ENCODE results near the gene CARMIL3.
"Not testable (repeated sequence)": the region's sequence is repeated elsewhere in the genome, so short reads cannot be mapped to it uniquely, and the experiment has no call there.

The CARMIL3 gene

DNA sequence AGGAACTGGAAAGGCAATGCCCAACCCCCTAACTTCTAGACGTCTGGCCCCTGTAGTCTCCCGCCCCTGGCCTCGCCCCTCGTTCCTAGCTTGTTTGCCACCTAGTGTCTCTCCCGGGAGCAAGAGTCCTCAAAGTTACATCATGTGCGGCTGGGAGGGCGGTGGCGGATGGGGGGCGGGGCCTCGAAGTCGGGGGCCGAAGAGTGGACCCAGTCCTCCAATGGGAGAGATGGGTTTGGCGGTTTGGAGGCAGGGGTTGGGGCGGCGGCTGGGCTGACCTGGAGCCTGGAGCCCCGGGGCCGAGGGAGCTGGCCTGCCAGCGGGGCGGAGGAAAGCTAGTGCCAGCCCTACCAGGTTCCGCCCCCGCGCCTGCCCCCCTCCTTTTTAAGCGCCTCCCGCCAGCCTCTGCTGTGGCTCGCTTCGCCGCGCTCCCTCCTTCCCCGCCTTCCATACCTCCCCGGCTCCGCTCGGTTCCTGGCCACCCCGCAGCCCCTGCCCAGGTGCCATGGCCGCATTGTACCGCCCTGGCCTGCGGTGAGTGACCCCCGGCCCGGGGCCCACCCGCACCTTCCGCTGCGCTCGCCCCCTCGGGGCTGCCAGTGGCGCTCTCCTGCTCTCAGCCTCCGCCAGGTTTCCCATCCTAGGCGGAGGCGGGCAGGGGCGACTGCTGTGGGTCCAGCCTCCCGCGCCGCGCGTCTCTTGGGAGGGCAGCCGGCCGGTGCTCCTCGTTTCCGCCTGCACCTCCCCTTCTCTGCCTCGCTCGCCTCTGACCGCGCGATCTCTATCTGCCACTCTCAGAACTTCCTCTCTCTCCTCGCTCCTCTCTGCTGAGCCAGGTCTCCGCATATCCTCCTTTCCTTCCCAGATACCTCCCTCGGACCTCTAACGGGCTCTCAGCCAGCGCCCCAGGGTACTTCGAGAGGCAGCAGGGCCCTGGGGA lies 42.4 kb downstream of the CARMIL3 start, which contains the start of gene PCK2:
PCK2 (plus strand) TSS at position 411 of the 940 bp plus-strand sequence; CDS start at position 506, 95 bp downstream.
- DNase-seq (ENCODE audit: low spot score) = peak; percentile 86

DNA sequence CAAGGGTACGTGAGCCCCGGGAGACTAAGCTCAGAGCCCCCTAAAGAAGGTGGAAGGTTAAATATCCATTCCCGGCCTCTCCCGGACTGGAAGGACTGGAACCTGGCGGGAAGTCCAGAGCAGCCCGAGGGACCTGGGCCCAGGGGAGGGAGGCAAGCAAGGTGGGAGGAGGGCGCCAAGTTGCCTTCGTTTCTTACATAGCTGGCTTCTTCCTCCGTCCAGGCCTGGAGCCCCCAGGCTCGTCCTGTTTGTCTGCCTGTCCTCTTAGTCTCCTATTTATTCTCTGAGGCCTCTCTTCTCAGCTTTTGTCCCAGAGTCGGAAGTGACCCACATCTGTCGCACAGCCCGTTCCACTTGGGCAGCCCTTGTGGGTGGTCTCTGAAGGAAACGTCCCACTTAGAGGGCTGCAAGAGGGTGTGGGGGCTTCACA lies 43.0 kb downstream of the CARMIL3 start:
- DNase-seq (ENCODE audit: low spot score) = no peak

DNA sequence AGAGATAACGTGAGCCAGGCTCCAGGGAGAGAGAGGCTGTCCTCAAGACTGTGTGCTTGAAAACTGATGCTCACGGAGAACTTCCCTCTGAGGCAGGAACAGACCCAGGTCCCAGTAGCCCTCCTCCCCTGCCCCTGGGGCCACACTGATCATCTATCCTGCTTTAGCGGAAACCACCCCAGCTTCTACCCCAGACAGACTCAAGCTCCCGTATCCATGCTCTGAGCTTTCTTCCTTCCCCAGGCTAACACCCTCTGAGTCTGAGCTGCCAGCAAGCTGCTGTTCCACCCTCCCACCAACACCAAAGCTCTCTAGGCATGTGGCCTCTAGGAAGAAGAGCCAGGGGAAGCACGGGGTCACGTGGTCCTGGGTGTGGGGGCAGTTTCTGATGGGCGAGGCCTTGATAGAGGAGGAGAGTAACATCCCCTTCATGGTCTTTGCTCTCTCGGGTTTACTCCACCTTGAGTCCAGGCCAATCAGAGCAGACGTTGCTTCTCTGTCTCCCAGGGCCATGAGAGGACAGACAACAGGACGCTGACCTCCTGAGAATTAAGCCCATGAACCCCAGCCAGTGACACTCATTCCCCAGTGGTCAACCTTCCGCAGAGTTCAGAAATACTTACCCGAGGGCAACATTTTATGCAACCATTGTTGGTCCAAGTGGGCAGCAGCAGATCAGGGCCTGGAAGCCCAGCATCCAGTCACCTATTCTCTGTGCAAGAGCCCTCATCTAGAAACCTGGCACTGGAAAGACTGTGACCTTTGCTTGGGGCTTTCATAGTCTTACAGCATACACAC lies 43.7 kb downstream of the CARMIL3 start:
- peak; percentile 63 for DNase-seq (ENCODE audit: low spot score)

DNA sequence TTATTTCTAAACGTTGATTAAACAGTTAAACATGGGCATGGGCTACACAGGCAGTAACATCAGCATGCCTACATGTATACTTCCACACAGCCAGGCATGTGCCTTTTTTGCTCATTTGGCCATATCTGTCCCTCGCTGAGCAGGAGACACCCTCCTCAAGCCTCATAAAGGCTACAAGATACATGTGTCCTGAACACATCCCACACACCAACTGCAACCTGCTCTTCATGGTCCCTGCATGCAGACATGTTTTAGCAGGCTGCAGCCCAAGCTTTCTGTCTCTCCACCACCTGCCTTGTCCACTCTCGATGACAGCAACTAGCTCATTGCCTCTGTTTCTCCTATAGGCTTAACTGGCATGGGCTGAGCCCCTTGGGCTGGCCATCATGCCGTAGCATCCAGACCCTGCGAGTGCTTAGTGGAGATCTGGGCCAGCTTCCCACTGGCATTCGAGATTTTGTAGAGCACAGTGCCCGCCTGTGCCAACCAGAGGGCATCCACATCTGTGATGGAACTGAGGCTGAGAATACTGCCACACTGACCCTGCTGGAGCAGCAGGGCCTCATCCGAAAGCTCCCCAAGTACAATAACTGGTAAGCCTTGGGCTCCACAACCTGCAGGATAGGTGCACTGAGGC lies 44.9 kb downstream of the CARMIL3 start:
- no peak for DNase-seq (ENCODE audit: low spot score)

DNA sequence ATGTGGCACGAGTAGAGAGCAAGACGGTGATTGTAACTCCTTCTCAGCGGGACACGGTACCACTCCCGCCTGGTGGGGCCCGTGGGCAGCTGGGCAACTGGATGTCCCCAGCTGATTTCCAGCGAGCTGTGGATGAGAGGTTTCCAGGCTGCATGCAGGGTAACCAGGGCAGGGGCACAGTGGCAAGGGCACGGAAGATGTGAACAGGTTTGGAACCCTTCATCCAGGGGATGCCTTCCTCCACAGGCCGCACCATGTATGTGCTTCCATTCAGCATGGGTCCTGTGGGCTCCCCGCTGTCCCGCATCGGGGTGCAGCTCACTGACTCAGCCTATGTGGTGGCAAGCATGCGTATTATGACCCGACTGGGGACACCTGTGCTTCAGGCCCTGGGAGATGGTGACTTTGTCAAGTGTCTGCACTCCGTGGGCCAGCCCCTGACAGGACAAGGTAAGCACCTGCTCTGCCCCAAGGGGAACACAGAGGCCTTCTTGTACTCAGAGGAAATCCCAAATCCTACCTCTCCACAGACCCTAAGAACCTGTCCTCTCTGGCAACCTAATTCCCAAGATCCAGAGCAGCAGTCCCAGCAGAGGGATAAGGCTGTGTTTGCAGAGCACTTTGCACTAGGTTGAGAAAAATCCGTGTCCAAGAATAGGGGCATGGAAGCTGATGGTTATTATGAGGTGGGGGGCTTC lies 46.6 kb downstream of the CARMIL3 start:
- DNase-seq (ENCODE audit: low spot score) = no peak

DNA sequence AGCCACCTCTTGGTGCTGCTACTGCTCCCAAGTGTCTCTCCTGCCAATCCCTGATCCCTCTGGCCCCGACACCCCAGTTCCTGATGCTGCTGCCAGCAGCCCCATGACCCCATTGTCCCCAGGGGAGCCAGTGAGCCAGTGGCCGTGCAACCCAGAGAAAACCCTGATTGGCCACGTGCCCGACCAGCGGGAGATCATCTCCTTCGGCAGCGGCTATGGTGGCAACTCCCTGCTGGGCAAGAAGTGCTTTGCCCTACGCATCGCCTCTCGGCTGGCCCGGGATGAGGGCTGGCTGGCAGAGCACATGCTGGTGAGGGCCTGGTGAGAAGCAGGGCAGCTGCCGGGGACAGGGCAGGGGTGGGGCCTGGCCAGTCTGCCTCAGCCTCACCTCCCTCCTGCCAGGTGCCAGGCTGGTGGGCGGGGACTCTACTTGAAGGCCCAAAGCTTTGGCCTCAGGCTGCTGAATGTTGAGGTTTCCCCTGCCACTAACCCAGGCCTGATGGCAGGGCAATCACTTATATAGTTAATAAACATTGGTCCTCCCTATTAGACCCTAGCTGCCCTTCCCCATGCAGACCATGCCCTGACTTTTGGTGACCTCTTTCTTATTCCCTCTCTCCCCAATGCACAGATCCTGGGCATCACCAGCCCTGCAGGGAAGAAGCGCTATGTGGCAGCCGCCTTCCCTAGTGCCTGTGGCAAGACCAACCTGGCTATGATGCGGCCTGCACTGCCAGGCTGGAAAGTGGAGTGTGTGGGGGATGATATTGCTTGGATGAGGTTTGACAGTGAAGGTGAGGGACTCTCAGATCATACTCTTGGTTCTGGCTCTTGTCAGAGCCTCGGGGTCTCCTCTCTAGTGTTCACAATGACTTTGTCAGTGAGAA lies 47.4 kb downstream of the CARMIL3 start:
- DNase-seq (ENCODE audit: low spot score) = no peak

DNA sequence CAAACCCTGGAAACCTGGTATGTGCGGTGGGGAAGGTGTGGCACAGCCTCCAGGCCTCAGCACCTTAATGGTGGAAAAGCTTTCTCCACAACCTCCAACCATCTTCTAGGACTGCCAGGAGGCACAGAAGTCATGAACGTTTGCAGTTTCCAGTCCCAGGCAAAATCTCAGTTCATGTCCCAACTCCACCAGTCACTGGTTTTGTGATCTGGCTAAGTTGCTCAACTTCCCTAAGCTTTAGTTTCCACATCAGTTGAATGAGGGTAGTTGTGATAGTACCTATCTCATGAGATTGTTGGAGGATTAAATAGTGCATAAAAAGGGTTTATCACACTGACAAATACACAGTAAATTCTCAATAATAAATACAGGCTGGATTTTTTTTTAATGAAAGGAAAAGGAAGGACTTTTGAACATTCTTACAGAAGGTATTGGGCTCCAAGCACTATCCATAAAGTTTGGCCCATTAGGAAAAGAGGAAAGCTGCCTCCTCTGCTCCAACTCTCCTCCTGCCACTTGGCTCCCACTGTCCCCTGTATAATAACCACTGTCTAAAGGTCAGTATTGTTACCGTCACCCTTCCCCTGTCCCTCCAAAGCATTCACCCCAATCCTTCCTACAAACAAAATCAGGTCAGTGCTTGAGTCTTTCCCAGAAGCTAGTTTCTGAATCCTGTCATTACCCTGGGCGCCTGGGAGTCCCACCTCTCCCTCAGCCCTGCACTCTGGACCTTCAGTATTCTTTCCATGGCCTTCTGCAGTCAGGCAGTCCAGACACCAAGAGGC lies 48.6 kb downstream of the CARMIL3 start:
- DNase-seq (ENCODE audit: low spot score) = no peak

DNA sequence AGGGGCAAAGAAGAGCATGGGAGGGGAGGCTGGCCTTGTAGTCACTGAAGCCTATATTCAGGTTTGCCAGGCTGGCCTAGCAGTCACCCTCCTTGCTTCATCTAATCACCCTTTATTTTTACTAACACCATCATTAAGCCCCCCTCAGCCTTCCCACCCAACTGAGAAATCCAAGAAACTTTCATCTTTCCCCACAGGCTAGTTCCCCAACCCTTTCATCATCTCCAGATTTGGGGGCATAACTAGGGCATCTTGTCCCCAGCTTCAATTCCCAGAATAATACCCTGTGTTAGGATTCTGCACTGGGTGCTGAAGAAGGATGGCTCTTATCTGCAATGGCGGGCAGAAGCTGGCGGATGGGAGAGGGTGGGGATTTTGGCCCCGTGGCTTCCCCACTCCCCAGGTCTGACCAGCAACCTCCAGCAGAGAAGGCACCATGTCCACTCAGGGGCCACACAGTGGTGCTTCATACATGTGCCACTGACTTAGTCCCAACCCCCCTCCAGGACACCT lies 49.2 kb downstream of the CARMIL3 start:
- DNase-seq (ENCODE audit: low spot score) = no peak

DNA sequence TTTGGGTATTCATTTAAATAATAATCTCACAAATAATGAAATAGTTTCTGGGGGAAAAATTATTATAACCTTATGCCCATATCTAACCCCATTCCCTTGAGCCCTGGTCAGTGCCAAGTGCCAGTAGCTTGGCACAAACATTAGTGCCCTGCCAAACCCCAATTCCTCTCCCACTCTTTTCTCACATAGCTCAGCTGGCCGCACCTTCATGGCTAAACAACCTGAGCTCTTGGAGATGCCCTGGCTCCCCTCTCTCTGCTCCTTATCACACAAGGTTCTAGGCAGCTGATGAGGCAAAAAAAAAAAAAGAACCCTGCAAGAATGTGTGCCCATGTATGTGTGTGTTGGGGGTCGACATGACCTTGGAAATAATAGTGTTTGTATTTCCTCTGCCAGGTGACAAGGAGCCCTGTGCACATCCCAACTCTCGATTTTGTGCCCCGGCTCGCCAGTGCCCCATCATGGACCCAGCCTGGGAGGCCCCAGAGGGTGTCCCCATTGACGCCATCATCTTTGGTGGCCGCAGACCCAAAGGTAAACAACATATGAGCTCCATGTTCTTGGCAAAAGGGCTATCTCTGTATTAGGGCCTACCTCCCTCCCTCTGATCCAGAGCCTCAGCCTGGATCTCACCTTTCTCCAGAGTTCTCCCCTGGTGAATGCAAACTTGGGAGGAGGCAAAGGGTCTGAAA lies 50.7 kb downstream of the CARMIL3 start:
- no peak for DNase-seq (ENCODE audit: low spot score)

DNA sequence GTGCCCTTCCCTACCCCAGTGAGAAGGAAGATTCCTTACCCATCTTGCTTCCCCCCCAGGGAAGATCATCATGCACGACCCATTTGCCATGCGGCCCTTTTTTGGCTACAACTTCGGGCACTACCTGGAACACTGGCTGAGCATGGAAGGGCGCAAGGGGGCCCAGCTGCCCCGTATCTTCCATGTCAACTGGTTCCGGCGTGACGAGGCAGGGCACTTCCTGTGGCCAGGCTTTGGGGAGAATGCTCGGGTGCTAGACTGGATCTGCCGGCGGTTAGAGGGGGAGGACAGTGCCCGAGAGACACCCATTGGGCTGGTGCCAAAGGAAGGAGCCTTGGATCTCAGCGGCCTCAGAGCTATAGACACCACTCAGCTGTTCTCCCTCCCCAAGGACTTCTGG lies 51.6 kb downstream of the CARMIL3 start:
- no peak for DNase-seq (ENCODE audit: low spot score)

DNA sequence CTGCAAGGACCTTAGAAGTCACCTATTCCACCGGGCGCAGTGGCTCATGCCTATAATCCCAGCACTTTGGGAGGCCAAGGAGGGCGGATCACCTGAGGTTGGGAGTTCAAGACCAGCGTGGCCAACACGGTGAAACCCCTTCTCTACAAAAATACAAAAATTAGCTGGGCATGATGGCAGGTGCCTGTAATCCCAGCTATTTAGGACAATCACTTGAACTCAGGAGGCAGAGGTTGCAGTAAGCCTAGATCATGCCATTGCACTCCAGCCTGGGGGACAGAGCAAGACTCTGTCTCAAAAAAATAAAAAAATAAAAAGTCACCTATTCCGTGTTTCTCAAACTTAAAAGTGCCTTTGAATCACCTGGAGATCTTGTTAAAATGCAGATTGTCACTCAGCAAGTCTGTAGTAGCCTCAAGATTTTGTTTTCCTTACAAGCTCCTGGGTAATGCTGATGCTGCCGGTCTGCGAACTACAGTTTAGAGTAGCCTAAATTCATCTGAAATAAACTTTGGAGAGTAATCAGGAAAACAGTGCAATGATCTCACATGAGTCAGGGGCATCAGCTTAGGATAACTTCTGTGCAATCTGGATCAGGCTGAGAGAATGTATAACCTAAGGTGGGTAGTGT lies 53.9 kb downstream of the CARMIL3 start:
- DNase-seq (ENCODE audit: low spot score) = not testable (repeated sequence)

DNA sequence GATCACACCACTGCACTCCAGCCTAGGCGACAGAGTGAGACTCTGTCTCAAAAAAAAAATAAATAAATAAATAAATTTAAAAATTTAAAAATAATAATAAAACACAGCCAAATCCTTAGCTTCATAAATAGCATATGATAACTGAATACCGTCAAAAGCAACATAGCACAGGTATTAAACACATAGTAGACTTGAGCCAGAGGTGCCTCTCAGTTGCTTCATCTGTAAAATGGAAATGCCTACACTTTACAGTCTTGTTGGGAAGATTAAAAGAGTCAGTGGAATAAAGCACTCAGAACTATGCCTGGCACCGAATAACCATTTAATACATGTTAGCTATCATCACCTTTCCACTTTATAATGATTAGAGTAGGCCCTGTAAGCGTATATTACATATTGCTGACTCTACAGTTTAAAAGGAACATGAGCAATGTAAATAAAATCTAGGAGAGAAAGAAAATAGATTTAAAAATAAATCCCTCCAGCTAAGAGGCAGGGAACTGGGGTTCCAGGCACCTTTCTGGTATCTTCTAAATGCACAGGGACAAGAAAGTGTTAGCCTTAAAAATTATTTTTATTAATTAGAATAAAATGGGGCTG lies 55.0 kb downstream of the CARMIL3 start:
- no peak for DNase-seq (ENCODE audit: low spot score)

DNA sequence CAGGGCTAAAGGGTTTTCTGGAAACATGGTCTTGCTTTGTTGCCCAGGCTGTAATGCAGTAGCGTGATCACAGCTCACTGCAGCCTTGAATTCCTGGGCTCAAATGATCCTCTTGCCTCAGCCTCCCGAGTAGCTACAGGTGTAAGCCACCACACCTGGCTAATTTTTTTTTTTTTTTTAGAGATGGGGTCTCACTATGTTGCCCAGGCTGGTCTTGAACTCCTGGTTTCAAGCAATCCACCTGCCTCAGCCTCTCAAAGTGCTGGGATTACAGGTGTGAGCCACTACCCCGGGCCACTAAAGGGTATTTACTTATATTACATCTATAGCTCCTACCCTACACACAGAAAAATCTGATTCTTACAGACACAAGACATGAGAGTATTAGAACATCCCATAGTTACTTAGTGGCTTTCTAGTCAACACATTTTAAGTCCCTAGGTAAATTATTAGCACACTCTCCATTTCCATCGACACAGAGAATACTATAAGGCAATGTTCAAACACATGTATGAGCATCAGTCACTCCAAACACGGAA lies 56.6 kb downstream of the CARMIL3 start:
- DNase-seq (ENCODE audit: low spot score) = no peak

DNA sequence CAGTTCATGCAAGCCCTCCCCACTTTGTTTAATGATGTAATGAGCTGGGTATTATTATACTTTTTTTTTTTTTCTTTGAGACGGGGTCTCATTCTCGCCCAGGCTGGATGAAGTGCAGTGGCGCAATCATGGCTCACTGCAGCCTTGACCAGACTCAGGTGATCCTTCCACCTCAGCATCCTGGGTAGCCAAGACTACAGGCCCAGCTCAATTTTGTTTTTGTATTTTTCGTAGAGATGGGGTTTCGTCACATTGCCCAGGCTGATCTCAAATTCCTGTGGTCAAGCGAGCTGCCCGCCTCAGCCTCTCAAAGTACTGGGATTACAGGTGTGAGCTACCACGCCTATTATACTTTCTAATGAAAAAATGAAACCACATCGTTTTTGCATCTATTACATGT lies 58.3 kb downstream of the CARMIL3 start:
- no peak for DNase-seq (ENCODE audit: low spot score)

DNA sequence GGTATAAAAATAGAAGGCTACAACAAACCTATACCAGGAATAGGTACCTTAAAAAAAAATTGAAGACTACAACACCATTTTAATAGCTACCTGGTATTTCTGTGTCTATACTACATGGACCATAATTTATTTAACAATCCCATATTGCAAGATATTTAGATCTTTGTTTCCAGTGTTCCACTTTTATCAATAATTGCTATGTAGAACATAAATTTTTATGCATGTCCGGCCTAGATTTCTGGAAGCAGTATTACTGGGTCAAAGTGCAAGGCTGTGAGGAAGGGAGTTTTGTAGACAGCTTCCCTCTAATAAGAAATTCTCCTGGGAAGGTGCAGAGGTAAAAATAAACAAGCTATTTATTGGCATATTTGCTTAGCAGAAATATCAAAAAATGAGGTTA lies 58.7 kb downstream of the CARMIL3 start:
- DNase-seq (ENCODE audit: low spot score) = no peak

DNA sequence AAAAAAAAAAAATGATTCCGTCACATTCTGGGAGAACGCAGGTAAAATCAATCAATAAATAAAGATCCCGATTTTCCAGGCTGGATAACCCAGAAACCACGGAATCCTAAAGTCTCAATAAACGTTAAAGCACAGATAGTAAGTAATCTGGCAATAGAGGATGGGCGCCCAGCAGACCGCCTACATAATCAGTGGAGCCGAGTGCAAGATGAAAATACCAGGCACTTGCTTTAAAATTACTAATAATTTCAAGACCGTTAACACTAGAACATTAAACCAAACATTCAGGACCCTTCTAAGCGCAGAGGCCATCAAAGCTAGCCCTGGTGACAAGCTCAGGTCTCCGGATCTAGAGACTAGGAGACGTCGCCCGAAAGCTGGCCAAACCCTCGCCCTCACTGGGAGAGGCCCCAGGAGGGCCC lies 61.6 kb downstream of the CARMIL3 start:
- DNase-seq (ENCODE audit: low spot score) = no peak

DNA sequence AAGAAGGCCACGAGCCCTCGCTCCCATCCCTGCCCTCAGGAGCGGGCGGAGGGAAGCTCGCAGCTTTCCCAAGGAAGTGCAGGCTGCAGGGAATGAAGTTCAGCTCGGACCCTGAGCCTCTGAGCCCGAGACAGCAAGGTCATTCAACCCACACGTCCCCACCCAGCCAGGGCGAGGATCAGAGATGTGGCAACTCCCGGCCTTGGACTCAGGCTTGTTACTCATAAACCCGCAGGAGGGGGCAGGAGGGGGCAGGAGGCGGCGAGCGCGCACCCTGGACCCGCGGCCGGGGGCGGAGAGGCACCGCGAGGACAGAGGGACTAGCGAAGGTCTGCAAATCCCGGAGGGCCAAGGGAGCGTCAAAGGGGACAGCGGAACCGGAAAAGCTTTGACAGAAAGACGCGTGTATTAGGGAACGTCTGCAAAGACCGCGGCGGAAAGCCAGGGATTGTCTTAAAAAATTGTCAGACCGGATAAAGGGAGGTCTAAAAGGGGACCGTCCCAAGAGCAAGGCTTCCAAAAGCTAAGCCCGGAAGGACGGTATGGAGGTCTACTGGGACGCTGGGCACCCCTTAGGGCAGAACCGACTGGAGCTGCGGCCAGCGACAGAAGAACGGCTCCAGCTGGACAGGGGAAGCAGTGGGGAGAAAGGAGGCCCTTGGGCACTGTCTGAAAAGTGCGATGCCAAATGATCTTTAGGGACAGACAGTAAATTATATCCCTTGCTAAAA lies 62.2 kb downstream of the CARMIL3 start:
- DNase-seq (ENCODE audit: low spot score) = peak; percentile 62
